Stimulated activated CD4-positive, alpha-beta T cell treated with anti-CD3 and anti-CD28 coated beads, Interleukin-2, amount 100 ng/mL, for 4 hours (primary cell): Measurements from ENCODE around the gene RAPGEF3.

Experiments used
- DNase-seq: peaks from one replicate; pipeline ENCODE4 v3.0.0-alpha.2; 2020; ENCODE audit warnings: low read depth

The RAPGEF3 gene

DNA sequence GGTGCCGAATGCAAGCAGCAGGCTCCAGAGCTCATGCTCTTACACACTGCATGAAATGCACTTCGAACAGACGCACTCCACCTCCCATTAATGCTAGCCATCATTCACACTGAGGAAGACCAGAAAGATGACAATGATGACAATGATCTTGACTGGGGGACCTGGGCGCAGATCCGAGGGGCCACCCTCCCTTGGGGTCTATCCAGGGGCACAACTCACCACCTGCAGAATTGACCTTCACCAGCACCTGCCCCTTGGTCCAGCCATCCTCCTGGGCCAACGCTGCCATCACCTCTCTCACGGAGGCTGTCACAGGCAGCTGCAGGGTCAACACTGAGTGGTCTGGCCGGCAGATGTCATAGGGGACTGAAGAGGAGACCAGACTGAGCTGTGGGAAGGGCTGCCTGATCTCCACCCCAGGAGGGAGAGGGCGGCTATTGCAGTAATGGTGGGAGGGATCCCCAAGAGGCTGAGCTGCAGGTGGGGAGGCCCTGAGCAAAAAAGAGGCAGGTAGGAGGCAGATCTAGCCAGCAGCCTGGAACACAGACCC, 15.3 kb downstream of the RAPGEF3 start:
- DNase-seq = no peak

DNA sequence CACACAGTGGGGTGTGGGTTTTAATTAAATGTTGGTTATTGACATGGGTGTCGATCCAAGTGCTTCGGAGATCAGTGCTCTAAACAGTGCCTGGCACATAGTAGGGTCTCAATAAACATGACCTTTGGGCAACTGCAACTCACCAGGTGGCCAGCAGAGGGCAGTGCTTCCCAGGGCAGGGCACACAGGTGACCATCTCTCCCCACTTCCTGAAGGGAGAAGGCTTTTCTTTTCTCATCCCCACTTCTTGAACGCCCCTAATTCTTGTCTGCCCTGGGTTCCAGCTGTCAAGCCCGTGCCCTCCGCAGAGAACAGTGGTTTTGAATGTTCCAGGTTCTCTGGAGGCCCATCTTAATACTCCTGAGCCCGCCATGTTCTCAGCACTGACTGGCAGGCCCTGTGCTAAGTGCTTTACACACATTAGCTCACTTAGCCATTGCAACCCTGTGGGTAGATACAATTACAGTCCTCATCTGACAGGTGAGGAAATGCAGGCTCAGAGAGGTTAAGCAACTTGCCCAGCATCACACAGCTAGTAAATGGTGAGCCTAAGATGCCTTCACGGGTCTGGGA, 16.3 kb downstream of the RAPGEF3 start:
- DNase-seq = peak; percentile 54

- DNase-seq = peak; percentile 13
Observed at GRCh38 chr12:47741340-47741703, 17.4 kb downstream of the RAPGEF3 start.

DNA sequence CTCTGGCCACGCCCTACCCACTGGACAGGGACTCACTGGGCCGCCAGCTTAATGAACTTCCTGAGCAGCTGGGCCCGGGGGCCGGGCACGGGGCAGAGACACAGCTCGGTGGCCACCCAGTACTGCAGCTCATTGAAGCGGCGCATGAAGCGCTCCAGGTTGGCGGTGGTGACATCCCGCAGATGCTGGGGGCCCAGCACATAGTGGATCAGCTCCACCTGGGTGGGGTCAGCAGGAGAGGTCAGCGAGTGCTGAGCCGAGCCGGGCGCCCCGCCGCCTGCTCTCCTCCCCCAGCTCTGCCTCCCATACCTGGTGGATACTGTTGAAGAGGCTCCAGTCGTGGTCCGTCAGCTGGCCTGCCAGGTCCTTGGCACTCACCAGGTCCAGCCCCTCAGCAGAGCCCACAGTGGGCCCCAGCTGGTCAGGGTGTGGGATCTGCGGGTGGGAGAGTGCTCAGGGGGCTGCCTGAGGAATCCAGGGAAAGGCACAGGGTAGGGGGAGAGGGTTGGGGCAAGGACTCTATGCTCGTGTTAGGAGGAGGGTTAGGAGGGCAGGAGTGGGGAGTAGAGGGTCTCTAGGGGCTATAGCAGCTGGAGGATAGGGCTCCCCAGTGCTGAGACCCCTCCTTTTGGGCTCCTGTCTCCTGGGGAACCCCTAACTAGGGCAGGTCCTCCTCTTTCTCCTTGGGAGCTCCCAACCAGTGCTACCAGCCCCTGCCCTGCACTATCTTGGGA, 17.9 kb downstream of the RAPGEF3 start:
- DNase-seq = no peak

DNA sequence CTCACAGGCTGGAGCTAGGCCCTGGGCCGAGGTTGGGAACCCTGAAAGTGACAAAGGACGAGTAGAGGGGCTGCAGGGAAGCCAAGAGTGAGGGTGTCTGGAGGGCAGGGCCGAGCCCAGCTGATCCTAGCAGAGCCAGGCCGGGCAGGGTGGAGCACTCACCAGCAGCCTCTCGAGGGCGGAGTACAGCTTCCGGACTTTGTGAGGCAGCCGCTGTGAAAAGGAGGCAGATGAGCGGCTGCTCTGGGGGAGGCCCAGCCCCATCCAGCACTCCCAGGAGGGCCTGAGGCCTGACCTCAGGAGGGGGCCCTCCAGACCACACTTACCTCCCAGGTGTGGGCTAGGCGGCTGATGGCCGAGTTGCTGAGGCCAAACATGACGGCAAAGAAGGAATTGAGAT, 18.7 kb downstream of the RAPGEF3 start:
- DNase-seq = no peak

DNA sequence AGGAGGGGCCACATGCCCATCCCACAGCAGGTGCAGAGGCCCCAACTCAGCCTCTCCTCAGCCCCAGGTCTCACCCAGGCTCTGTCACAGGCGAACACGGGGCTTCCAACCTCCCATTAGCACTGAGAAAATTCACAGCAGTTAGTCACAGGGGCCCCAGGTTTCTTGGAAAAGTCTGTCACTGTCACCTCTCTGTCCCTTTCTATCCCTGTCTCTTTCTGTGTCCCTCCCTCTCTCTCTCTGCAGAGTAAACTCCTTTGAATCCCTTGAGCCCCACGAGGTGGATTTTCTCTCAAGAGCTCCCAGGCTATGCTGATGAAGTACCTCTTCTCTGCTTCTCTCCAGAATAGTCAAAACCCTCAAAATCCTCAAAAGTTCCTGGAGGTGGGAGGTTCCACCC, 19.4 kb downstream of the RAPGEF3 start:
- no peak for DNase-seq

GRCh38 chr12:47737936-47738594, 20.6 kb downstream of the RAPGEF3 start:
- no peak for DNase-seq

- no peak for DNase-seq
Observed at GRCh38 chr12:47736877-47737676, 21.6 kb downstream of the RAPGEF3 start.

- no peak for DNase-seq
Observed at GRCh38 chr12:47736216-47736615, 22.5 kb downstream of the RAPGEF3 start.

GRCh38 chr12:47735649-47736048, 23.0 kb downstream of the RAPGEF3 start:
- no peak for DNase-seq

- no peak for DNase-seq
Observed at GRCh38 chr12:47734725-47735480, 23.8 kb downstream of the RAPGEF3 start.

- DNase-seq = no peak
Observed at GRCh38 chr12:47733142-47733541, 25.5 kb downstream of the RAPGEF3 start.

DNA sequence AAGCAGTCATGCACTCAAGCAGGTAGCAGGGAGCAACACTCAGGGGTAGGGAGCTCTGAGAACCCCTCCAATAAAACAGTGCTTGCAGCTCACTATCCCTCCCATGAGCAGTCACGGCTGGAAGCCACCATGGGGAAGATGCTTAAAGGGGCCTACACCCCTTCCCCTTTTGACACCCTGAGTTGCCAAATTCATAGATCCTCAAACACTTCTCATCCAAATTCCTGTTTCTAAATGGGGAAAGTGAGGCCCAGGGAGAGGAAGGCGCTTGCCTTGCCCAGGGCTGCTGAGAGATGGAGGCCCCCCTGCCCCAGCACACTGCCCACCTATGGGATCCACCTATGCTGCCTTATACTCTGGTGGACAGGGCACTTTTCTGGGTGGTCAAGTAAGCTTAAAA, 26.2 kb downstream of the RAPGEF3 start:
- no peak for DNase-seq

- no peak for DNase-seq
Observed at GRCh38 chr12:47731723-47732122, 27.0 kb downstream of the RAPGEF3 start.

DNA sequence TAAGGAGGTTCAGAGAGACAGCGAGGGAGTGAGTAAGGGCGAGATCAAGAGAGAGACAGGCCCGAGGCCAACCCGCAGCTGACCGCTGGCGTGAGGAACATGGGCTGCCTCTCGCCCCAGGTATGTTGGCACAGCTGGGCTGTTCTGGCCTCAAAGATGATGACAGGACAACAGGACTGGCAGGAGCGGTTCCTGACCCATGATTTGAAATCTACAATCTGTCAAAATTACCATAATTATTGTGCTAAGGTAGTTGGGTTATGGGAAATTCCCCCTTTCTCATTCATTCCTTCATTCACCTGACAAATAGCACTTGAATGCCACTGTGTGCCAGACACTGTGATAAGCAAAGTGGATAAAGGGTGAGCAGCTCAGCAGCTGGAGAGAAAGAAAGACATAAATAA, 28.3 kb downstream of the RAPGEF3 start:
- no peak for DNase-seq

- no peak for DNase-seq
Observed at GRCh38 chr12:47729233-47729632, 29.4 kb downstream of the RAPGEF3 start.

- DNase-seq = no peak
Observed at GRCh38 chr12:47725893-47726292, 32.8 kb downstream of the RAPGEF3 start.

DNA sequence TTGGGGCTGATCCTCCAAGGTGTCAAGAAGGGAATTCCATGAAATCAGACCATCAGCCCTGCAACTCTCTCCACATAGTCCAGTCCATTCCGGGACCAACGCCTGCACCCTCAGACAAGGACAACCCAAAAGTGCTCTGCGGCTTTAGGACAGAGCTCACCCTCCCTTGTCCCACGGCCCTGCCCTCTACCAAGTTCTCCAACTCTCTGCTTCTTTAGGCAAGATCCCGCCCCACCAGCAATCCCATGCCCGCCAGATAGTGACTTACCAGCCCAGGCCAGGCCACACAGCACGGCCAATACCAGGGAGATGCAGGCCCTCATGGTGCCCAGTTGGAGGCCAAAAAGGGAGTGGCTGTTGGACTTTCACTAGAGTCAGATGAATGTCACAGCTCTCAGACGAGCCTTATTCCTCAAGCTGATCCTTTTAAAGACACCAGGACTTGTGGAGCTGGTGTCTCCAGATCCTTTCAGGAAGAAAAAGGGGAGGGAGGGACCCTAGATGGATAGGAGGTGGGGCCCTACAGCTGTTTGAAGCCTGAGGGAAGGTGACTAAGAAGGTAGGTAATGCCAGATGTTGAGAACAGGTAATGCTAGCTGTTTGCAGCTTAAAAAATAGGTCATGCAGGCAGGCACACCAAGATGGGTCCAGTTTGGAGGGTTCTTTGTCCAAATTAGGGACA, 33.4 kb downstream of the RAPGEF3 start, which contains the start of gene ENDOU:
Gene ENDOU (minus strand): TSS at position 400 of the 682 bp plus-strand sequence. CDS start 77 bp downstream, at position 323.
- no peak for DNase-seq

- DNase-seq = no peak
Observed at GRCh38 chr12:47722941-47723631, 35.6 kb downstream of the RAPGEF3 start.

DNA sequence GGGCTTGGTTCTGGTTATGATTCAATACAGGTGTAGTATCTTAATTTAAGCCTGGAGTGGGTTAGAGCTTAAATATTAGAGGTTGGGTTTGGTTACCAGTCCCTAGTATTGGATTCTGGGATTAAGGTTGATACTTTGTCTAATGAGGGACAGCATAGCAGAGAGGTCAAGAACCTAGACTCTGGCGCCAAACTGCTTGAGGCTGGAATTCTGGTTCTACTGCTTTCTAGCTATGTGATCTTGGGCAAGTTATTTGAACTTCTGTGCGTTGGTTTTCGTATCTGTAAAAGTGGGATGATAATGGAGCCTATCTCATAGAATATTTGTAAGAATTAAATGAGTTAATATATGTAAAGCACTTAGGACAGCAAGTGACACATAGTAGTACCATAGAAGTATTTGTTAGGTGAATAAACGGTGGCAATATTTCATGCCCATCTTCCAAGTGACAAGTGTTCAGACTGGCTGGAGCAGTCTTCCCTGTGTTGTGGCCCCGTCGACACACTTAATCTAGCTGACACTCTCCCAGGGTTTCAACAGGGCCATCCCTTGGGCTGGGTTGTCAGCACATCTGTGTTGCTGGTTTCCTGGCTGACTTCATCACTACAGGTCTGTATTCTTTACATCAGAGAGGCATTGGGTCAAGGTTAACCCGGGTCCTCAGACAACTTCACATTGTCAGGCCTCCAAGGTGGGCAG, 36.4 kb downstream of the RAPGEF3 start:
- no peak for DNase-seq
